ENCODE results near the gene TSPAN12. TPM values are rescaled to one million over a fixed set of nuclear protein-coding genes. Genes with fewer than 3 reads are reported as not detected.

TSPAN12 gene
- total RNA-seq, 1 experiment from 2014 or later: 26.5 TPM

- no peaks in the 10 kb centered on the region for H3K27me3 ChIP-seq (ENCODE audit: control insufficient read depth, insufficient read depth, low read length)
- H3K4me3 ChIP-seq (ENCODE audit: insufficient read depth, low read depth, low read length): no peak overlapping the region
- DNase-seq: no peak
- no peaks in the 10 kb centered on the region for H3K36me3 ChIP-seq (replicated peaks; ENCODE audit: control insufficient read depth, insufficient read depth, low read length)
Observed at GRCh38 chr7:120831260-120831659, 26.7 kb downstream of the TSPAN12 start.

GRCh38 chr7:120829487-120829886 lies 28.5 kb downstream of the TSPAN12 start:
- no peaks in the 10 kb centered on the region for H3K27me3 ChIP-seq (ENCODE audit: control insufficient read depth, insufficient read depth, low read length)
- no peak overlapping the region for H3K4me3 ChIP-seq (ENCODE audit: insufficient read depth, low read depth, low read length)
- no peak for DNase-seq
- no peaks in the 10 kb centered on the region for H3K36me3 ChIP-seq (replicated peaks; ENCODE audit: control insufficient read depth, insufficient read depth, low read length)

- Histone ChIP-seq H3K27me3 (ENCODE audit: control insufficient read depth, insufficient read depth, low read length) (no peaks in the 10 kb centered on the region), H3K4me3 (ENCODE audit: insufficient read depth, low read depth, low read length) (no peak overlapping the region), H3K36me3 (replicated peaks; ENCODE audit: control insufficient read depth, insufficient read depth, low read length) (no peaks in the 10 kb centered on the region)
- DNase-seq: no peak
Observed at GRCh38 chr7:120828528-120828927, 29.4 kb downstream of the TSPAN12 start.

GRCh38 chr7:120827371-120828118 lies 30.4 kb downstream of the TSPAN12 start:
- no peak for DNase-seq
- no peak overlapping the region for H3K4me3 ChIP-seq (ENCODE audit: insufficient read depth, low read depth, low read length)
- H3K27me3 ChIP-seq (ENCODE audit: control insufficient read depth, insufficient read depth, low read length): no peaks in the 10 kb centered on the region

GRCh38 chr7:120825576-120825975 lies 32.4 kb downstream of the TSPAN12 start:
- H3K27me3 ChIP-seq (ENCODE audit: control insufficient read depth, insufficient read depth, low read length): no peaks in the 10 kb centered on the region
- DNase-seq: no peak
- H3K4me3 ChIP-seq (ENCODE audit: insufficient read depth, low read depth, low read length): no peak overlapping the region
- H3K36me3 ChIP-seq (replicated peaks; ENCODE audit: control insufficient read depth, insufficient read depth, low read length): no peaks in the 10 kb centered on the region

More at GRCh38 chr7:120827371-120828118, 30.4 kb downstream of the TSPAN12 start:
- no peaks in the 10 kb centered on the region for H3K36me3 ChIP-seq (replicated peaks; ENCODE audit: control insufficient read depth, insufficient read depth, low read length)

- no peak for DNase-seq
- H3K36me3 ChIP-seq (replicated peaks; ENCODE audit: control insufficient read depth, insufficient read depth, low read length): no peaks in the 10 kb centered on the region
- no peak overlapping the region for H3K4me3 ChIP-seq (ENCODE audit: insufficient read depth, low read depth, low read length)
- H3K27me3 ChIP-seq (ENCODE audit: control insufficient read depth, insufficient read depth, low read length): no peaks in the 10 kb centered on the region
Observed at GRCh38 chr7:120825152-120825551, 32.8 kb downstream of the TSPAN12 start.

- DNase-seq: no peak
- Histone ChIP-seq H3K4me3 (ENCODE audit: insufficient read depth, low read depth, low read length) (no peak overlapping the region), H3K27me3 (ENCODE audit: control insufficient read depth, insufficient read depth, low read length) (no peaks in the 10 kb centered on the region), H3K36me3 (replicated peaks; ENCODE audit: control insufficient read depth, insufficient read depth, low read length) (no peaks in the 10 kb centered on the region)
Observed at GRCh38 chr7:120819861-120820260, 38.1 kb downstream of the TSPAN12 start.

GRCh38 chr7:120817851-120818250 lies 40.1 kb downstream of the TSPAN12 start:
- DNase-seq: no peak
- Histone ChIP-seq H3K36me3 (replicated peaks; ENCODE audit: control insufficient read depth, insufficient read depth, low read length) (no peaks in the 10 kb centered on the region), H3K4me3 (ENCODE audit: insufficient read depth, low read depth, low read length) (no peak overlapping the region), H3K27me3 (ENCODE audit: control insufficient read depth, insufficient read depth, low read length) (no peaks in the 10 kb centered on the region)

GRCh38 chr7:120814253-120814939 lies 43.5 kb downstream of the TSPAN12 start:
- Histone ChIP-seq H3K27me3 (ENCODE audit: control insufficient read depth, insufficient read depth, low read length) (no peaks in the 10 kb centered on the region), H3K36me3 (replicated peaks; ENCODE audit: control insufficient read depth, insufficient read depth, low read length) (no peaks in the 10 kb centered on the region)
- no peak for DNase-seq

GRCh38 chr7:120813546-120814252 lies 44.2 kb downstream of the TSPAN12 start:
- H3K27me3 ChIP-seq (ENCODE audit: control insufficient read depth, insufficient read depth, low read length): no peaks in the 10 kb centered on the region
- DNase-seq: no peak
- no peak overlapping the region for H3K4me3 ChIP-seq (ENCODE audit: insufficient read depth, low read depth, low read length)
- no peaks in the 10 kb centered on the region for H3K36me3 ChIP-seq (replicated peaks; ENCODE audit: control insufficient read depth, insufficient read depth, low read length)

More at GRCh38 chr7:120814253-120814939, 43.5 kb downstream of the TSPAN12 start:
- no peak overlapping the region for H3K4me3 ChIP-seq (ENCODE audit: insufficient read depth, low read depth, low read length)

- H3K4me3 ChIP-seq (ENCODE audit: insufficient read depth, low read depth, low read length): no peak overlapping the region
- no peak for DNase-seq
- no peaks in the 10 kb centered on the region for H3K27me3 ChIP-seq (ENCODE audit: control insufficient read depth, insufficient read depth, low read length)
- H3K36me3 ChIP-seq (replicated peaks; ENCODE audit: control insufficient read depth, insufficient read depth, low read length): no peaks in the 10 kb centered on the region
Observed at GRCh38 chr7:120813089-120813488, 44.9 kb downstream of the TSPAN12 start.

- H3K36me3 ChIP-seq (replicated peaks; ENCODE audit: control insufficient read depth, insufficient read depth, low read length): no peaks in the 10 kb centered on the region
- no peak for DNase-seq
- H3K4me3 ChIP-seq (ENCODE audit: insufficient read depth, low read depth, low read length): no peak overlapping the region
- no peaks in the 10 kb centered on the region for H3K27me3 ChIP-seq (ENCODE audit: control insufficient read depth, insufficient read depth, low read length)
Observed at GRCh38 chr7:120809260-120809659, 48.7 kb downstream of the TSPAN12 start.

GRCh38 chr7:120807390-120807789 lies 50.6 kb downstream of the TSPAN12 start:
- Histone ChIP-seq H3K27me3 (ENCODE audit: control insufficient read depth, insufficient read depth, low read length) (no peaks in the 10 kb centered on the region), H3K36me3 (replicated peaks; ENCODE audit: control insufficient read depth, insufficient read depth, low read length) (no peaks in the 10 kb centered on the region), H3K4me3 (ENCODE audit: insufficient read depth, low read depth, low read length) (no peak overlapping the region)
- DNase-seq: no peak

- DNase-seq: no peak
- Histone ChIP-seq H3K27me3 (ENCODE audit: control insufficient read depth, insufficient read depth, low read length) (no peaks in the 10 kb centered on the region), H3K36me3 (replicated peaks; ENCODE audit: control insufficient read depth, insufficient read depth, low read length) (no peaks in the 10 kb centered on the region), H3K4me3 (ENCODE audit: insufficient read depth, low read depth, low read length) (no peak overlapping the region)
Observed at GRCh38 chr7:120806669-120807068, 51.3 kb downstream of the TSPAN12 start.

Measured in H7 (cell line).